Activated CD4-positive, alpha-beta T cell treated with anti-CD3 and anti-CD28 coated beads, Interleukin-2, amount 10 ng/mL, durations not matched to agents 7 days and 5 days (primary cell): Measurements from ENCODE around the gene C17orf75. TPM values are rescaled to one million over a fixed set of nuclear protein-coding genes. Genes with fewer than 3 reads are reported as not detected.

Experiments
- CTCF ChIA-PET: fragments of 350-600 bp; sonication (Branson Sonifier 250); formaldehyde crosslinking; loops from one replicate; lab custom pipeline; 2021; ENCODE audit warnings: antibody characterized with exemption; lab: Charles Lee
- POLR2A ChIA-PET: fragments of 350-600 bp; sonication (Branson Sonifier 250); formaldehyde crosslinking; loops from one replicate; lab custom pipeline; 2021; ENCODE audit warnings: antibody characterized with exemption; lab: Charles Lee
- DNase-seq: peaks from one replicate; pipeline ENCODE4 v3.0.0-alpha.2; 2020
- H3K27ac Mint-ChIP-seq: one replicate; pipeline ENCODE4 v1.8.0; 2021; ENCODE audit warnings: mild to moderate bottlenecking, moderate library complexity, mixed read lengths
- H3K27me3 Mint-ChIP-seq: one replicate; pipeline ENCODE4 v1.8.0; 2021; ENCODE audit warnings: mixed read lengths
- H3K36me3 Mint-ChIP-seq: one replicate; pipeline ENCODE4 v1.8.0; 2021; ENCODE audit warnings: low read depth, mixed read lengths
- H3K4me1 Mint-ChIP-seq: one replicate; pipeline ENCODE4 v1.8.0; 2021; ENCODE audit warnings: mixed read lengths
- H3K4me3 Mint-ChIP-seq: one replicate; pipeline ENCODE4 v1.8.0; 2021; ENCODE audit warnings: mild to moderate bottlenecking, moderate library complexity, mixed read lengths
- H3K9me3 Mint-ChIP-seq: one replicate; pipeline ENCODE4 v1.8.0; 2021; ENCODE audit warnings: mixed read lengths
- microRNA-seq: library from miRNA; unstranded; fragments of <30 nt; microRNA quantifications from one replicate; pipeline ENCODE4 v1.2.0, GENCODE V29; 2021; ENCODE audit warnings: borderline microRNAs expressed, borderline replicate concordance
- total RNA-seq, 2 experiments: library from RNA; stranded (reverse); gene quantifications; one replicate each; pipeline ENCODE4 v1.2.3, GENCODE V29; 2021

C17orf75 gene
- total RNA-seq, 2 experiments from 2014 or later, result 25.8 to 27.7 TPM

DNA sequence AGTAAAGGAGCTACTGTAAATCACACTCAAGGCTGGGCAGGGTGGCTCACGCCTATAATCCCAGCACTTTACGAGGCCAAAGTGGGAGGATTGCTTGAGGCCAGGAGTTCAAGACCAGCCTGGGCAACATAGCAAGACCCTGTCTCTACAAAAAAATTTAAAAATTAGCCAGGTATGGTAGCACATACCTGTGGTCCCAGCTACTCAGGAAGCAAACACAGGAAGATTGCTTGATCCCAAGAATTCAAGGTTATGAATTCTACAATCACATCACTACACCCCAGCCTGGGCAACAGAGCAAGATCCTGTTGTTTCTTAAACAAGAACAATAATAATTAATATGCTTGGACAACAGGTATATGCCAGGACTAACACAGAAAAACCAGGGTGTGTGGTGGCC lies 63.2 kb downstream of the C17orf75 start:
- ChIA-PET CTCF (no interaction called here), POLR2A (no interaction called here)
- Mint-ChIP-seq H3K27me3 (peaks cover 6% of the 10 kb centered on the region), H3K36me3 (no peaks in the 10 kb centered on the region), H3K27ac (no peak overlapping the region), H3K4me1 (no peaks in the 10 kb centered on the region), H3K9me3 (no peaks in the 10 kb centered on the region), H3K4me3 (no peak overlapping the region)
- DNase-seq, result no peak

Small RNAs within 50 kb of the gene (microRNA-seq; reads per million reads assigned to microRNA genes)
- gene MIR632, result not detected

Other genes with a start within 250 kb of the C17orf75 start
- 10 to 100 TPM; 26.4 to 33.6 TPM for gene RHOT1, start 199.7 kb downstream of the C17orf75 start, total RNA-seq
- gene RHBDL3, start 76.3 kb downstream of the C17orf75 start, total RNA-seq, result under 1 TPM; 0.67 to 0.69 TPM
- 100 to 1,000 TPM; 249 to 278 TPM for gene ZNF207, start 8.0 kb upstream of the C17orf75 start, total RNA-seq
- 10 to 100 TPM; 78.8 to 90.7 TPM for gene PSMD11, start 102.3 kb upstream of the C17orf75 start, total RNA-seq
- 1 to 10 TPM; 4.1 to 4.6 TPM for gene CDK5R1, start 144.8 kb upstream of the C17orf75 start, total RNA-seq